Uterus (tissue), 4 donors: ENCODE data around the gene ANGPT4. TPM values are rescaled to one million over a fixed set of nuclear protein-coding genes. Genes with fewer than 3 reads are reported as not detected.

Experiments
- DNase-seq, 2 donors: peaks; one replicate each; pipeline ENCODE4 v3.0.0-alpha.2; 2019 to 2020
- H3K27ac ChIP-seq, 2 donors: fragments of 200-600 bp; sonication (generic); 1 replicate in 1 of 2; 2 replicates in 1 of 2; pipeline ENCODE4 v1.5.1; 2016 to 2018
- H3K27me3 ChIP-seq, 2 donors: fragments of 200-600 bp; sonication (generic); one replicate each; pipeline ENCODE4 v1.5.1; 2018 to 2019; ENCODE audit warnings: control low read depth in 1 of 2
- H3K36me3 ChIP-seq, 2 donors: fragments of 200-600 bp; sonication (generic); one replicate each; pipeline ENCODE4 v1.5.1; 2019; ENCODE audit warnings: control low read depth in 1 of 2
- H3K4me1 ChIP-seq, 2 donors: fragments of 200-600 bp; sonication (generic); one replicate each; pipeline ENCODE4 v1.5.1; 2018 to 2019; ENCODE audit warnings: control low read depth in 1 of 2
- H3K4me3 ChIP-seq, 2 donors: fragments of 200-600 bp; sonication (generic); 1 replicate in 1 of 2; 2 replicates in 1 of 2; pipeline ENCODE4 v1.5.1; 2018 to 2019; ENCODE audit warnings: mild to moderate bottlenecking in 1 of 2
- H3K9me3 ChIP-seq, 2 donors: fragments of 200-600 bp; sonication (generic); one replicate each; pipeline ENCODE4 v1.5.1; 2019; ENCODE audit warnings: control low read depth in 1 of 2
- POLR2A ChIP-seq, 2 donors: fragments of 450-650 bp; IDR thresholded peaks; one replicate each; pipeline ENCODE4 v1.6.1; 2016; ENCODE audit warnings: antibody characterized with exemption in 2 of 2, mild to moderate bottlenecking in 1 of 2, moderate library complexity in 1 of 2
- intact Hi-C: fragments of 100-400 bp; cut with DNase I; formaldehyde crosslinking; loops from one replicate; pipeline ENCODE4 v1.15.1; 2023; ENCODE audit warnings: low total_unique reads
- total RNA-seq, 4 donors: library from RNA; depleted of rRNA in 3 of 4; stranded (reverse); fragments of >200 nt in 3 of 4; gene quantifications; one replicate each; pipeline versions ENCODE4 v1.1.0 to v1.2.4, GENCODE V29; 2014 to 2023
- TF ChIP-seq, protein P1 (sequence below), 4 experiments: fragments of 200-600 bp in 2 of 4; fragments of 450-650 bp in 2 of 4; sonication (generic) in 2 of 4; IDR thresholded peaks; one replicate each; pipeline ENCODE4 v1.5.1; 2016 to 2019; ENCODE audit warnings: antibody characterized with exemption in 4 of 4, mild to moderate bottlenecking in 2 of 4, moderate library complexity in 1 of 4
- donor health status: DM: yes; HTN: yes; CAD: no.

ANGPT4 gene
- total RNA-seq, 4 donors from 2014 or later, result 0.55 to 8.8 (median 3.8) TPM

DNA sequence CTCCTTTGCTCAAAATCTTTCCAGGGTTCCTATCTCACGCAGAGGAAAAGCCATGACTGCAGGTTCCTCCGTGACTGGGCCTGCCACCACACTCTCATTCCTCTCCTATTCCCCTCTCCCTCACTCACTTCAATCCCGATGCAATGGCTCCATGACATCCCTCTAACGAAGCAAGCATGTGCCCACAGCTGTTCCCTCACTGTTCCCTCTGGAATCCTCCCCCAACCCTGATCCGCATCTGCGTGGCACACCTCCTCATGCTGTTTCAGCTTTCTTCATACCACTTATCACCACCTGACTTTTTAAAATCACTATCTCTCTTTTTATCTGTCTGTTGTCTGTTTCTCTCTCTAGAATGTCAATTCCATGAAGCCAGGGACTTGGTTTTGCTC lies 25.5 kb downstream of the ANGPT4 start:
- intact Hi-C loops, result no loop called here
- H3K4me3 ChIP-seq, result no peak overlapping the region
- no peaks in the 10 kb centered on the region for H3K27me3 ChIP-seq
- no peak for TF ChIP-seq POLR2A (IDR thresholded peaks at IDR 0.05)
- TF ChIP-seq, protein P1, sequence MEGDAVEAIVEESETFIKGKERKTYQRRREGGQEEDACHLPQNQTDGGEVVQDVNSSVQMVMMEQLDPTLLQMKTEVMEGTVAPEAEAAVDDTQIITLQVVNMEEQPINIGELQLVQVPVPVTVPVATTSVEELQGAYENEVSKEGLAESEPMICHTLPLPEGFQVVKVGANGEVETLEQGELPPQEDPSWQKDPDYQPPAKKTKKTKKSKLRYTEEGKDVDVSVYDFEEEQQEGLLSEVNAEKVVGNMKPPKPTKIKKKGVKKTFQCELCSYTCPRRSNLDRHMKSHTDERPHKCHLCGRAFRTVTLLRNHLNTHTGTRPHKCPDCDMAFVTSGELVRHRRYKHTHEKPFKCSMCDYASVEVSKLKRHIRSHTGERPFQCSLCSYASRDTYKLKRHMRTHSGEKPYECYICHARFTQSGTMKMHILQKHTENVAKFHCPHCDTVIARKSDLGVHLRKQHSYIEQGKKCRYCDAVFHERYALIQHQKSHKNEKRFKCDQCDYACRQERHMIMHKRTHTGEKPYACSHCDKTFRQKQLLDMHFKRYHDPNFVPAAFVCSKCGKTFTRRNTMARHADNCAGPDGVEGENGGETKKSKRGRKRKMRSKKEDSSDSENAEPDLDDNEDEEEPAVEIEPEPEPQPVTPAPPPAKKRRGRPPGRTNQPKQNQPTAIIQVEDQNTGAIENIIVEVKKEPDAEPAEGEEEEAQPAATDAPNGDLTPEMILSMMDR (IDR thresholded peaks at IDR 0.05), result no peak
- H3K9me3 ChIP-seq, result no peaks in the 10 kb centered on the region
- peak overlapping the region; percentile 17 to 39 for H3K27ac ChIP-seq
- DNase-seq, result no peak
- H3K36me3 ChIP-seq, result no peaks in the 10 kb centered on the region
- no peaks in the 10 kb centered on the region for H3K4me1 ChIP-seq

DNA sequence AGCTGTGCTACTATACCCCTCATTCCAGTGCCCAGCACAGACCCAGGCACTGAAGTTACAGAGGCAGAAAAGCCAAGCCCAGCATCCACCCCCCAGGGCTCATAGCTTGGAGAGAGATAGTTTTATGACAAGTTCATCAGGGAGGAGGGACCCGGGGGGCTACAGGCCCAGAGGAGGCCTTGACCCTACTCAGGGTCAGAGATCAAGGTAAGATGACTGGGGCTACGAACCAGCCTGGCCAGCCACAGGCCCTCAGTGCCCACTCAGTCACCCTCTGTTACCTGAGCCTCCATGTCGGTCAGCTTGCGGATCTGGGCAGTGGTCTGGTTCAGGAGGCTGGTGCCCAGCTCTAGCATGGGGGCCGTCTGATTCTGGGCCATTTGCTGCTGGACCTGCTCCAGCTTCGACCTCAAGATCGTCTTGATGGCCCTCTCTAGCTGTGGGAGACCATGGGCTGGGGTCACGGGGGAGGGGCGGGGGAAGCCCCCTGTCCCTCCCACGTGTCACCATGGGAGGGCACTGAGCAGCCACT lies 26.1 kb downstream of the ANGPT4 start:
- H3K27ac ChIP-seq, result peak overlapping the region; percentile 17 to 39
- no peak overlapping the region for H3K4me3 ChIP-seq
- DNase-seq, result no peak
- H3K9me3 ChIP-seq, result no peaks in the 10 kb centered on the region
- peaks cover 0 to under 1% of the 10 kb centered on the region in 2 donors for H3K4me1 ChIP-seq
- TF ChIP-seq, protein P1 (IDR thresholded peaks at IDR 0.05), result no peak
- no peak for TF ChIP-seq POLR2A (IDR thresholded peaks at IDR 0.05)
- no peaks in the 10 kb centered on the region for H3K27me3 ChIP-seq
- H3K36me3 ChIP-seq, result no peaks in the 10 kb centered on the region
- intact Hi-C loops, result no loop called here

DNA sequence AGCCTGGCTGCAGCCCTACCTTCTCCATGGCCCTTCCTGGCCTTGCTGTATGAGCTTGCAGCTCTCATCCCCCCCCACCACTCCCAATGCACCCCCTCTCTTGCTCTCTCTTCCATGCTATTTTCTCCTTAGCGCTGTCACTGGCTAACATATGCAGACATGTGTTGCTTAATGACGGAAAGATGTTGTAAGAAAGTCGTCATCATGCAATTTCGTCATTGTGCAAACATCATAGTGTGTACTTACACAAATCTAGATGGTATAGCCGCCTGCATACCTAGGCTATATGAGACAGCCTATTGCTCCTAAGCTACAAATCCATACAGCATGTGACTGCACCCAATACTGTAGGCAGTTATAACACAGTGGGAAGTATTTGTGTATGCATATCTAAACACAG lies 27.0 kb downstream of the ANGPT4 start:
- DNase-seq, result no peak
- H3K9me3 ChIP-seq, result no peaks in the 10 kb centered on the region
- H3K36me3 ChIP-seq, result no peaks in the 10 kb centered on the region
- peaks cover 0 to 4% of the 10 kb centered on the region in 2 donors for H3K4me1 ChIP-seq
- intact Hi-C loops, result no loop called here
- TF ChIP-seq POLR2A (IDR thresholded peaks at IDR 0.05), result no peak
- TF ChIP-seq, protein P1 (IDR thresholded peaks at IDR 0.05), result no peak
- H3K4me3 ChIP-seq, result no peak overlapping the region
- H3K27ac ChIP-seq, result no peak overlapping the region
- no peaks in the 10 kb centered on the region for H3K27me3 ChIP-seq

DNA sequence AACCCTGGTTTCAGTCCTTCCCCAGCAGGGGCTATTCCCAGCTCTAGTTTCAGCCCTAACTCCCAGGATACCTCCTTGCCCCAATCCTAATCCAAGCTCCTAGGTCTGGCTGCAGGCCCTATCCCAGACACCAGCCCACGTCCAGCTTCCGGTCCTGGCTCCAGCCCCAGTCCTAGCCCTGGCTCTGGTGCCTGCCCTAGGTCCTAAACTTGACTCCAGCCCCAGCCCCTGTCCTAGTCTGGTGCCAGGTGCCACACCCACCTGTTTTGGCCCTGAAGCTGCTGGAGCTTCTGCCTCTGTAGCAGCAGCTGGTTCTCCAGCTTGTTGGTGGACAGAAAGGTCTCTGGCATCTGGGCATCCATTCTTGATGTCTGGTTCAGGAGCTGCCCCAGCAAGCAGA lies 28.1 kb downstream of the ANGPT4 start:
- Histone ChIP-seq H3K9me3 (no peaks in the 10 kb centered on the region), H3K27ac (no peak overlapping the region), H3K4me1 (peaks cover 0 to 4% of the 10 kb centered on the region in 2 donors), H3K36me3 (no peaks in the 10 kb centered on the region), H3K4me3 (no peak overlapping the region), H3K27me3 (no peaks in the 10 kb centered on the region)
- intact Hi-C loops, result no loop called here
- TF ChIP-seq, protein P1 (IDR thresholded peaks at IDR 0.05), result no peak
- TF ChIP-seq POLR2A (IDR thresholded peaks at IDR 0.05), result no peak
- no peak for DNase-seq

DNA sequence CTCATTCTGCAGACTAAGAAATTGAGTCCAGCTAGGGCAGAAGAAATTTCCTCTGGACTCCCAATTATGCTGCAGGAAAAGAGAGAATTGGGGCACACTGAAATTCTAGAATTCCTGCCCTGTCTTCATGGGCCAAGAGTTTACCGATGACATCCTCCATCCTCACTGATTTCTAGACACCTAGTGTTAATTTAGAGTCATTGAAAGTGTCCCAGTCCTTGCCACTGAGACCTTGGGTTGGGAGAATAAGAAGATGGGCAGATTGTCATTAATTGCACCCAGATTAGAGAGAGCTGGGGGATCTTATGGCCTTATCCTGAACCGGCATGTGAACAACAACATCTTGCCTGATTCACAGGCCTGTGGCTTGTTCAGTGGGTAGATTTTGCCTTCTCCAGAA lies 29.0 kb downstream of the ANGPT4 start:
- Histone ChIP-seq H3K27me3 (no peaks in the 10 kb centered on the region), H3K9me3 (no peaks in the 10 kb centered on the region), H3K4me3 (no peak overlapping the region), H3K36me3 (no peaks in the 10 kb centered on the region), H3K4me1 (peaks cover 0 to 4% of the 10 kb centered on the region in 2 donors), H3K27ac (no peak overlapping the region)
- intact Hi-C loops, result no loop called here
- DNase-seq, result no peak
- TF ChIP-seq, protein P1 (IDR thresholded peaks at IDR 0.05), result no peak
- TF ChIP-seq POLR2A (IDR thresholded peaks at IDR 0.05), result no peak
